GM19099 (cell line): Measurements from ENCODE around the gene SRP68.

Source experiments
- POLR2A ChIP-seq: IDR thresholded peaks from 3 replicates; pipeline ENCODE4 v1.6.1; 2011; ENCODE audit warnings: low read depth; ENCODE audit not compliant: insufficient read length; ENCODE audit errors: extremely low read depth

The SRP68 gene

DNA sequence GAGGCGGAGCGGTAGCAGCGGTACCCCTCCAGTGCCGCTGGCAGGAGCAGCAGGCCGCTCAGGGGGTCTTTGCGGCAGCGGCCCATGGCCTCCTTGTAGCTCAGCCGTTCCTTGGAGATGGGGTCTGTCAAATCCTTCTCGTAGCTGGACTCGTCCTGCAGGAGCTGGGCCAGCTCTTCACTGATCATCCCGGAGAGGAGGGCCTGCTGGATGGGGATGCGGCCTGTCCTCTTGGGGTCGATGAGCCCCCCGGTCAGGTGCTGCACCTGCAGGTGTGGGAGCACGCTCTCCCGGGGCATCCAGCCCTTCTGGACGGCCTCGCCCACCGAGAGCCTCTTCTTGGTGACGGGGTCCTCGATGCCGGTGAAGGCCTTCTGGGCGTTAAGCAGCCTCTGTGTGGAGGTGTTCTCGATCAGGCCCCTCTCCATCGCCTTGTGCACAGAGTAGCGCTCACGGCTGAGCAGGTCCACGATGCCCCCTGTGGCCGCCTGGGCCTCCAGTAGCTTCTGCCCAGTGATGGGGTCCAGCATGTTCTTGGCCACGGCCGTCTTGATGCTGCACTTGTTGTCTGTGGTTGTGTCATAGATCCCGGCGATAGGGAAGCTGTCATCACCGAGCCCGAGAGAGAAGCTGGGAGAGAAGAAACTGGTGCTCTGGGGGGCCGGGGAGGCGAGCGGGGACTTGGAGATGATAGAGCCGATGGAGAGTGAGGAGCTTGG lies 65.0 kb downstream of the SRP68 start:
- TF ChIP-seq POLR2A, result no peak

DNA sequence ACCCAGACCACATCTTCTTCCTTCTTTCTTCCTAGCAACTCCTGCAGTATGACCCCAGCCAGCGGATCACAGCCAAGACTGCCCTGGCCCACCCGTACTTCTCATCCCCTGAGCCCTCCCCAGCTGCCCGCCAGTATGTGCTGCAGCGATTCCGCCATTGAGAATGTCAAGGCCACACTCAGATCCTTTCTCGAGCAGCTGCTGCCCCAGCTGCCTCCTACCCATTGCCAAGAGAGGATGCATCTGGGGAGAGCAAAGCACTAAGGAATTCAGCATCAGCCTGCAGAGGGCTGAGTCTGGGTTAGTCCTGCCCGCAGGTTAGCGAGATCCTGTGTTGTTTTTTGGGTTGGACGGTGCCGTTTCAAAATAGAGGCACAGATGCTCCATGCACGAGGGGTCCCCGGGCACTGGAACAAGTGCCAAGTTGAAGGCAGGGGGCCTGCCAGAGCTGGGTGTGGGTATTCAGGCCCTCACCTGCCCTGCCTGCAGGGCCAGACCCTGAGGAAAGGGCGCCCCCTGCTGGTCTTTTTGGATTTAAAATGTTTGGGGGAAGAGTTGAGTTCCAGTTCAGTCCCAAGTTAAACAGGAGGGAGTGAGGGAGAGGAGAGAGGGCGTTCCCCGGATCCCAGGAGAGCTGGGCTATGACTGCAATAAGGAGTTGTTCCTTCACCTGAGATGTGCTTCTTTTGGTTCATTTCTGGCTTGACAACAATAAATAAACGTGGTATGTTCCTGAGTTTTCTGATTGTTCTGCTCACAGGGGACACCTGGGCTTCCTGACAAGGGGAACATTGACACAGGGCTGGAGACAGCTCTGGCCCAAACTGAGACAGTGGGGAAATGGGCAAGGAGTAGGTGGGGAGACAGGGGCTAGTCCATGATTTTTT lies 66.8 kb downstream of the SRP68 start:
- TF ChIP-seq POLR2A, result no peak

DNA sequence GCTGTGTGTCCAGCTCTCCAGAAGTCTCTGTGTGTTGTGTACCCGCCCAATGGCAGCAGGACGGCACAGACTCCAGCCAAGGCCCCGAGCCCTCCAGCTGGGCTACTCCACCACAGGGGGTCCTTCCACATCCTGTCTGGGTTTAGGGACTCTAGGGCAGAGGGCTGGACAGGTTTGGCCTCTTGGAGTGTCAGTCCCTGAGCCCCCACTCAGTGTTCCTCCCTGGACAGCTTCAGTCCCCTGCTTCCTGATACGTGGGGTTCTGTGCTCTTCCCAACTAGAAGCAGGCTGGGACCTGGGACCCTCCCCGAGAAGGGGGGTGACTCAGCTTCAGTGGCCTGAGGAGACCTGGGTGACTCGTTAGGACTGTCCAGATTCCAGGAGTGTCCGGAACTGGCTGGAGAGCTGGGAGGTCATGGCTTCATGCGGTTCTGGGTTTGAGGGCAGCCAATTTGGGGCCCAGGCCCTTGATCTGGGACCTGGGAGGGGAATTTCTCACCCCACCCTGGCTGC lies 67.5 kb downstream of the SRP68 start:
- no peak for TF ChIP-seq POLR2A

DNA sequence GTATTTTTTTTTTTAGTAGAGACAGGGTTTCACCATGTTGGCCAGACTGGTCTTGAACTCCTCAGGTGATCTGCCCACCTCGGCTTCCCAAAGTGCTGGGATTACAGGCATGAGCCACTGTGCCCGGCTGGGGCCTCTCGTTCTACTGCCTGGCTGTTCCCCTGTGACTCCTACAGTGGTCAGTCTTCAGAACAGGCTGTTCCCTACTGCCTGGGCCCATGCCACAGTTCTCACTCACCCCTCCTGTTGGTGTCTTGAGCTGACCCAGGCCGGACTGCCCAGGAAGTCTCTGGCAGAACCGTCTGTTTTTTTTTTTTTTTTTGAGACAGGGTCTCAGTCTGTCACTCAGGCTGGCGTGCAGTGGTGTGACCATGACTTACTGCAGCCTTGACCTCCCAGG lies 68.4 kb downstream of the SRP68 start:
- TF ChIP-seq POLR2A, result no peak

- TF ChIP-seq POLR2A, result no peak
Measured at GRCh38 chr17:76002100-76002499, 70.2 kb downstream of the SRP68 start.

GRCh38 chr17:76000755-76001521 lies 71.4 kb downstream of the SRP68 start, which contains the start of gene CDK3:
Gene CDK3 (plus strand): TSS chr17:76000855. CDS start chr17:76001426, 571 bp downstream.
- TF ChIP-seq POLR2A, result no peak

GRCh38 chr17:76000016-76000754 lies 72.1 kb downstream of the SRP68 start:
- no peak for TF ChIP-seq POLR2A

DNA sequence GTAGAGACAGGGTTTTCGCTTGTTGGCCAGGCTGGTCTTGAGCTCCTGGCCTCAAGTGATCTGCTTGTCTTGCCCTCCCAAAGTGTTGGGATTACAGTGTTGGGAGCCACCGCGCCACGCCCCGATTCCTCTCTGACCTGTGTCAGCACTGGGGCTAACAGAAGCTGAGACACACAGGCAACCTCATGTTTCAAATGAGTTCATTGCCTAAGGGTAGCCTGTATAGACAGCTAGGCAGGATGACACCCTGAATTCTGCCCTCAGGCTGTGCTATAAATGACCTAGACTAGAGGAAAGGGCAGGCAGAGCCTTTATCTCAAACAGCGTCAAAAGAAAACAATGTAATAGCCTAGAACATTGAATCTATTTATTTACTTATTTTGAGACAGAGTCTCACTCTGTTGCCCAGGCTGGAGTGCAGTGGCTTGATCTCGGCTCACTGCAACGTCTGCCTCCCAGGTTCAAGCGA lies 74.0 kb downstream of the SRP68 start:
- no peak for TF ChIP-seq POLR2A

DNA sequence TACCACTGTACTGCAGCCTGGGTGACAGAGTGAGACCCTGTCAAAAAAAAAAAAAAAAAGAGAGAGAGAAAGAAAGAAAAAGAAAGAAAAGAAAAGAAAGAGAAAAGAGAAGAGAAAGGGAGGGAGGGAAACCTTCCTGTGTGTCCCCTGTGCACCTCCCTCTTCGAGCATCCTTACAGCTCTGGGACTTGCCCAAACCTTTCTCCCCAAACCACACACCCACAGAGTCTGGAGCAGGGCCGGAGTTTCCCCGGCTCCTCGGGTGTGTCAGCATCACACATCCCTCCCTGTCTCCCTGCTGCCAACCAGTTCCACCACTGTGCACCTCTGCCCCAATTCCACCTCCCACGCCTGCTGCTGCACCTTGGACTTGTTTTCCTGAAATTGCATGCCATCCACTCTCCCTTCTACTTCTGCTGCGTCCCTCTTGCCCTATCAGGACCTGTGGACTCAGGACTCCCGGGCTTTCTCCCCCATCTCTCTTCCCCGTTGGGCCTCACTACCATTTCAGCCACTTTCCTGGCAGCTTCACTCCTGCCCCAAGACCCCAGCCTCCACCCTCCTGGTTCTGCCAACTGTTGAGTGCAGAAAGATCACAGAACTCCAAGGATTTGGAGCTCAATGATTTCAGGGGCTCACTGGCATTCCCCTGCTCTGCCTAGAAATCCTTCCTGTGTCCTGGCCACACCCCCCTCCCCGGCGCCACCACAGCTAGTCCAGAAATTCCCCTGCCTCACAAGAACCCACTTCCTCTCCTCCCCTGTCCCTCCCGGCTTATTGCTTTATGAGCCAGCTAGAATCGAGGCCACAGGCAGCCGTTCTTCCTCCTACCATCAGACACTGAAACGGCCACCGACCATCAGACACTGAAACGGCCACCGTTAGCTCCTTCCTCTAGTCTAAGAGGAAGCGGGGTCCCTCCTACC lies 75.4 kb downstream of the SRP68 start:
- peak; percentile 15 for TF ChIP-seq POLR2A

GRCh38 chr17:75995385-75995925 lies 76.9 kb downstream of the SRP68 start:
- no peak for TF ChIP-seq POLR2A

GRCh38 chr17:75994802-75995370 lies 77.4 kb downstream of the SRP68 start:
- TF ChIP-seq POLR2A, result no peak

- TF ChIP-seq POLR2A, result no peak
Measured at GRCh38 chr17:75991396-75991795, 80.9 kb downstream of the SRP68 start.
